Cardiac fibroblast (primary cell): ENCODE data around the gene TOMM40L.

ENCODE experiments used
- DNase-seq, 2 donors: peaks; one replicate each; pipeline versions ENCODE4 v3.0.0 to v3.0.0-alpha.2; 2010; ENCODE audit warnings: low read depth in 2 of 2
- H3K4me3 ChIP-seq, 2 donors: replicated peaks in 1 of 2; 1 replicate in 1 of 2; 2 replicates in 1 of 2; pipeline ENCODE4 v1.5.1; 2011; ENCODE audit warnings: low read depth in 2 of 2, low read length in 2 of 2, mild to moderate bottlenecking in 2 of 2, moderate library complexity in 1 of 2
- CTCF ChIP-seq: IDR thresholded peaks from one replicate; pipeline ENCODE4 v1.5.1; 2011; ENCODE audit warnings: low read depth, mild to moderate bottlenecking, low read length, inconsistent platforms

Gene TOMM40L

GRCh38 chr1:161225534-161226319 is at the start of gene TOMM40L:
TOMM40L (plus strand) TSS chr1:161226060; CDS start chr1:161226490, 430 bp downstream.
- TF ChIP-seq CTCF = peak; percentile 76
- peak; percentile 100 for DNase-seq
- H3K4me3 ChIP-seq = peak within 1 kb of the TSS; percentile 94 to 95

GRCh38 chr1:161176468-161177111 is 49.3 kb upstream of the TOMM40L start:
- DNase-seq = no peak
- TF ChIP-seq CTCF = no peak
- H3K4me3 ChIP-seq = peak overlapping the region; percentile 96 to 98

- TF ChIP-seq CTCF = no peak
- H3K4me3 ChIP-seq = peak within 1 kb of the TSS; percentile 96 to 98
- DNase-seq = peak; percentile 78 to 80
These were observed 48.5 kb upstream of the TOMM40L start, which contains the start of gene B4GALT3 for GRCh38 chr1:161177112-161177935. B4GALT3 (minus strand) TSS chr1:161177507; CDS start chr1:161176060, 1,447 bp downstream.

GRCh38 chr1:161177936-161178244 is 48.0 kb upstream of the TOMM40L start:
- no peak for DNase-seq
- no peak for TF ChIP-seq CTCF
- H3K4me3 ChIP-seq = no peak overlapping the region

GRCh38 chr1:161179698-161180097 is 46.2 kb upstream of the TOMM40L start:
- no peak for DNase-seq
- TF ChIP-seq CTCF = no peak

GRCh38 chr1:161180639-161181038 is 45.2 kb upstream of the TOMM40L start:
- H3K4me3 ChIP-seq = no peak overlapping the region
- TF ChIP-seq CTCF = peak; percentile 35
- DNase-seq = peak; percentile 47 to 55

More at GRCh38 chr1:161179698-161180097, 46.2 kb upstream of the TOMM40L start:
- no peak overlapping the region for H3K4me3 ChIP-seq
